Hematopoietic multipotent progenitor cell treated with erythropoietin and hydrocortisone succinate and interleukin-3 and kit ligand, for 4 days (in vitro differentiated cells): ENCODE measurements around the gene RC3H1.
"Not testable (repeated sequence)": the region's sequence is repeated elsewhere in the genome, so short reads cannot be mapped to it uniquely, and the experiment has no call there.

Source experiments
- DNase-seq: peaks from one replicate; pipeline ENCODE4 v3.0.0-alpha.2; 2015

Gene RC3H1

DNA sequence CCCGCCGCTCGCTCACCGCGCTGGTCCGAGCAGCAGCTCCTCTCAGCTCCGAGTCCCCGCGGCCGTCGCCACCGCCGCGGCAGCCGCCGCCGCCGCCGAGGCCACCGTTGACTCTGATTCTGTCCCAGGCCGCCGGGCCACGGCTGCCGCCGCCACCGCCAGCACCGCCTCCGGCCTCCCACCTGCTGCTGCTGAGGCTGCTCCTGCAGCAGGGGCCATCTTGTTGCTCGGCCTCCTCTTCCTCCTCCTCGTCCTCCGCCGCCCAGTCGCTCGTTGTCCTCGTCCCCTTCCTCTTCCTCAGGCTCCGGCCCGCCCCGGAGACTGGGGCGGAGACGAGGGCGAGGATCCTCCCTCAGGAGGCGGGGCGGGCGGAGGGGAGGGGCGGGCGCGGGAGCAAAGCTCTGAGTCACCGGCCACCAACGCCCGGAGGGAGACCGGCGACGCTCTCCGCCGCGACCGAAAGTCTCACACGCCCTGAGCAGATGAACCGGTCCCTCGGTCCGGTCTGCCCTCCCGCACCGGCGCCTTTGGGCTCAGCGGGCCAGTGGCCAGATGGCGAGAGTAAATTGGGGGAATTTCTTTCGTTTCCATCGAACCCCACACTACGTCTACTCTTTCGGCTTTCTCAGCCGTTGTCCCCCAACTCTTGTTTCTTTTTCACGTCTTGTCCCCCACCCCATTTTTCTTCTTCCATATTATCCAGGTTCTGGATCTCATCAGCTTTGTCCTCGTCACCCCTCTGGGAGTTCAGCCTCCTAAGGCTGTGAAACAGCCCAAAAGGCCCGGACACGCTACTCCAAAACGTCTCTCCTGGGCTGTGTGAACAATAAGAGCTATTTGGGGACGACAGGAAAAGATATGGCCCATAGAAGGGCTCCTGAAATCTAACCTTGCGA lies at the start of gene RC3H1:
TSS of gene RC3H1 (minus strand) at position 278 of the 896 bp plus-strand sequence. CDS start 29,372 bp downstream, outside the sequence.
- DNase-seq, result peak; percentile 97

DNA sequence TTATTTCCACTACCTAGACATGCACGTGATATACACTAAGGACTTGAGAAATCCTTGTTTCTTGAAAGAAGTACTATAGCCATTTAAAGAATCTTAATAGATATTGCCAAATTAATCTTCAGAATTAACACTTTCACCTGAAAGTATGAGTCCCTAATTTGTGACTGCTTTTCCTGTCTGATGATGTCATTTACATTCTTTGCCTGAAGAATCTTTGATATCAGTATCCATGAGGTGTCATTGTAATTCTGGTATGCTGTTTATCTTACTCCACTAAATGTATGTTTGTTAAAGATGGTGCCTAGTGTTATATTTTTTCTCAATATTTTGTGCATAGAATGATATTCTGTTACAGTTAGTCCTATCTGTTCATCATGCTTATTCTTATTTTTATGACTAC lies 48.5 kb upstream of the RC3H1 start:
- no peak for DNase-seq

DNA sequence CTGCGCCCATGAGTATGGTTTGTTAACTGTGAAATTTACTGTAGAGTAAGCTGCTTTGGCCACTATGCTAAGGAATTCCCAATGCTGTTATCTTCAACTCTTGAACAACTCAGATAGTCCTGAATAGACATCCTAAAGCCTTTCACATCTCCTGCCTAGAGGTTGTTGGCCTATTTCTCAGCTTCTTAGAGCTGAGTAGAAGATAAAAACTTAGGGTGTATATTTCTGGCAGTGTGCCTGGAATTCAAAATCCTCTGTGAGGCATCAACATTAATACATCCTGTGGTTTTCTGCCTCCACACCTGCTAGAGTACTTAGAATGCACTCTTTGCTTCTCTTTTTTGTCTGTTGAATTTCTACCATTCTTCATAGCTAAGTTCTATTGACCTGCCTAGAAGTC lies 45.8 kb upstream of the RC3H1 start:
- DNase-seq, result peak; percentile 72

DNA sequence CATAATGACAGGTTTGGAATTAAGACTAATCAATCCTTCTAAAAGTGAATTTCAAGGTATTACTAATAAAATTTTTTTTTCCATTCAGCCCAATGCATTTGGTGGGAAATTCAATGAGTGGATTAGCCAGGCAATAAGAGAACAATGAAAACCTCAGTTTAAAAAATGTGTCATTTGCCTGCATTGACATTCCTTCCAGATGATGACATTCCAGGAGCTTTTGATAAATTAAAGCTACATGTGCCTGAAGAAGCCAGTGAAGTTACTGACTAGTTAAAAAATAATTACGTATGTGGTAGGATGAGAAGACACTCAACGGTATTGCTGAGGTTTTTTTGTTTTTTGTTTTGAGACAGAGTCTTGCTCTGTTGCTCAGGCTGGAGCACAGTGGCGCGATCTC lies 37.9 kb upstream of the RC3H1 start:
- no peak for DNase-seq

DNA sequence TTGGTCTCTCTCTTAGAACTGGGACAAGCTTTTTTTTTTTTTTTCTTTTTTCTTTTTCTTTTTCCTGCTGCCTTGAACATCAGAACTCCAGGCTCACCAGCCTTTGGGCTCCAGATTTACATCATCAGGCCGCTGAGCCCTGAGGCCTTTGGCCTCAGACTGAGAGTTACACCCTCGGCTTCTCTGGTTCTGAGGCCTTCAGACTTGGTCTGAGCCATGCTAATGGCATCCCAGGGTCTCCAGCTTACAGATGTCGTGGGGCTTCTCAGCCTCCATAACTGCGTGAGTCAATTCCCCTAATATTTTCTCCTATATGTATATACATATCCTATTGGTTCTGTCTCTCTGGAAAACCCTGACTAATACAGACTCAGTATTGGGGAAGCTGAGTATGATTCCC lies 36.5 kb upstream of the RC3H1 start:
- no peak for DNase-seq

DNA sequence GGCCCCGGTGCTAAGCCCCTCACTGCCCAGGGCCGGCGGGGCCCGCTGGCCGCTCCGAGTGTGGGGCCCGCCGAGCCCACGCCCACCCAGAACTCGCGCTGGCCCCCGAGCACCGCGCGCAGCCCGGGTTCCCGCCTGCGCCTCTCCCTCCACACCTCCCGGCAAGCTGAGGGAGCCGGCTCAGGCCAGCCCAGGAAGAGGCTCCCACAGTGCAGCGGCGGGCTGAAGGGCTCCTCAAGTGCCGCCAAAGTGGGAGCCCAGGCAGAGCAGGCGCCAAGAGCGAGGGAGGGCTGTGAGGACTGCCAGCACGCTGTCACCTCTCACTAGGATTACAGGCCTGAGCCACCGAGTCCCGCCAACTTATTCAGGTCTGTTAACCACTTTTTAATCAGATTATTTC lies 34.5 kb upstream of the RC3H1 start:
- not testable (repeated sequence) for DNase-seq

DNA sequence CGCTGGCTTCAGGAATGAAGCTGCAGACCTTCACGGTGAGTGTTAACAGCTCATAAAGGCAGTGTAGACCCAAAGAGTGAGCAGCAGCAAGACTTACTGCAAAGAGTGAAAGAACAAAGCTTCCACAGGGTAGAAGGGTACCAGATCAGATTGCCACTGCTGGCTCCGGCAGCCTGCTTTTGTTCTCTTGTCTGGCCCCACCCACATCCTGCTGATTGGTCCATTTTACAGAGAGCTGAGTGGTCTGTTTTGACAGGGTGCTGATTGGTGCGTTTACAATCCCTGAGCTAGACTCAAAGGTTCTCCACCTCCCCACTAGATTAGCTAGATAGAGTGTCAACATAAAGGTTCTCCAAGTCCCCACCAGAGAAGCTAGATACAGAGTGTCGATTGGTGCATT lies 33.6 kb upstream of the RC3H1 start:
- not testable (repeated sequence) for DNase-seq

DNA sequence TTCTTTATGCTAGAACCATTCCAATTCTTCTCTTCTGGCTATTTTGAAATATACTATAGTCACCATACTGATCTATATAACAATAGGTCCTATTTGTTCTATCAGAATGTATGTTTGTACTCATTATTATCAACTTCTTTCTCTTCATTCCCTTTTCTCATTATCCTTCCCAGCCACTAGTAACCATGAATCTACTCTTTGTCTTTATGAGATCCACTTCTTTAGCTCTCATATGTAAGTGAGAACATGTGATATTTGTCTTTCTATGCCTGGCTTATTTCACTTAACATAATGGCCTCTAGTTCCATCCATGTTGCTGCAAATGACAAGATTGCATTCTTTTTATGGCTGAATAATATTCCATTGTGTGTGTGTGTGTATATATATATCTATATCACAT lies 31.7 kb upstream of the RC3H1 start:
- DNase-seq, result no peak

DNA sequence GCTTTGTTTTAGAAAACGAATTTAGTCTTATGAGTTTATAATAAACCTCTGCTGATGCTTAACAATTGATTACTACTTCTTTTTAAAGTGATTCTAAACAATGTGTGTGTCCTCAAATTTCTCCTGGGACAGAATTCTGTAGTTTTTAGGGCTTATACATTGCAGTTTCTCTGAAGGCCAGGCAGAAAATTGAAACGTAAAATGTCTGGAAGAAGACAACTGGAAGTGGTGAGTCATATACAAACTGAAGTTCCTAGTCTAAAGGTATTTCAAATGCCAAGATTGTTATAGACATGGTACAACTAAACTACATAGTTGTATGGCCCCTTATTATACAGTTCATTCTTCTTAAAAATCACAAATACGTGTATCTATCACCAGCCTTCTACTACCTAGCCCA lies 30.5 kb upstream of the RC3H1 start:
- DNase-seq, result no peak

GRCh38 chr1:174051956-174052355 lies 29.8 kb upstream of the RC3H1 start:
- DNase-seq, result no peak

GRCh38 chr1:174049514-174049913 lies 27.4 kb upstream of the RC3H1 start:
- DNase-seq, result no peak

- DNase-seq, result no peak
Measured at GRCh38 chr1:174044418-174045222, 22.5 kb upstream of the RC3H1 start.

- not testable (repeated sequence) for DNase-seq
Measured at GRCh38 chr1:174042509-174042908, 20.4 kb upstream of the RC3H1 start.

DNA sequence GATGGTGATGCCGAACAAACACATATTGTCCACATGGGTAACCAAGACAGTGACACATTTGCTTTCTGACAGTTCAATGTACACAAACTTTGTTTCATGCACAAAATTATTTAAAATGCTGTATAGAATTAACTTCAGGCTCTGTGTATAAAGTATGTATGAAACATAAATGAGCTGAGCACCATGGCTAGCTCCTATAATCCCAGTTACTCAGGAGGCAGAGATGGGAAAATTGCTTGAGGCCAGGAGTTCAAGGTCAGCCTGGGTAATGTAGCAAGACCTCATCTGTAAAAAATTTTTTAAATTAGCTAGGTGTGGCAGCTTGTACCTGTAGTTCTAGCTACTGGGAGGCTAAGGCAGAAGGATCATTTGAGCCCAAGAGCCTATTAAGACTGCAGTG lies 19.2 kb upstream of the RC3H1 start:
- DNase-seq, result no peak

DNA sequence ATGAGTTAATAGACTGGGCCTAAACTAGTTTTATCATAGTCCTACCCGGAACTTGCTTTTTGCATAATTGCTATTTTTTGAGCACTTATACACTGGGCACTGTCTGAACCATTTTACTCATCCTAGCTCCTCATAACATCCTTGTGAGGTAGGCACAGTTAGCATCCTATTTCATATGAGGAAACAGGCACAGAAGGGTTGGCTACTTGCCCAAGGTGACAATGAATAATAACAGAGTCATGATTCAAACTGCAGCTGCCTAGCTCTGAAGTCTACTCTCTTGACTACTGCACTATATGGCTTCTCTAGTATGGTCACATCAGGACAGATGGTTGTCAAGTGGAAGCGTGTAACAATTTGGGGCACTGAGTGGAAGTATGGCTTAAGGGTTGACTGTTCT lies 18.2 kb upstream of the RC3H1 start:
- DNase-seq, result peak; percentile 20

DNA sequence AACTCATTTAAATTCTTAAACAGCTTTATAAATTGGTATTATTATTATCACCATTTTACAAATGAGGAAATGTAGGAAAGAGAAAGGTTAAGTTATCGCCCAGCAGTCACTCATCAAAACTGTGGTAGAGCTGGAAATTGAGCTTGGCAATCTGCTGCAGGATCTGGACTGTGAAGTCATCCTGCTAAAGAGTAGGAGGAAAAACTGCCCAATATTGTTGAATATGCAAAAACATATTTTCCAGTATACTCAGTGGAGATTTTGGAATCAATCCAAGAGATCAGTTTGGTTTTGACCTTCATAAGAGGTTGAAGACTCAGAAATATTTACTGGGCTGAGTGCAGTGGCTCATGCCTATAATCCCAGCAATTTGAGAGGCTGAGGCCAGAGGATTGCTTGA lies 16.9 kb upstream of the RC3H1 start:
- no peak for DNase-seq

- no peak for DNase-seq
Measured at GRCh38 chr1:174036798-174037197, 14.6 kb upstream of the RC3H1 start.

GRCh38 chr1:174036204-174036603 lies 14.0 kb upstream of the RC3H1 start:
- no peak for DNase-seq

DNA sequence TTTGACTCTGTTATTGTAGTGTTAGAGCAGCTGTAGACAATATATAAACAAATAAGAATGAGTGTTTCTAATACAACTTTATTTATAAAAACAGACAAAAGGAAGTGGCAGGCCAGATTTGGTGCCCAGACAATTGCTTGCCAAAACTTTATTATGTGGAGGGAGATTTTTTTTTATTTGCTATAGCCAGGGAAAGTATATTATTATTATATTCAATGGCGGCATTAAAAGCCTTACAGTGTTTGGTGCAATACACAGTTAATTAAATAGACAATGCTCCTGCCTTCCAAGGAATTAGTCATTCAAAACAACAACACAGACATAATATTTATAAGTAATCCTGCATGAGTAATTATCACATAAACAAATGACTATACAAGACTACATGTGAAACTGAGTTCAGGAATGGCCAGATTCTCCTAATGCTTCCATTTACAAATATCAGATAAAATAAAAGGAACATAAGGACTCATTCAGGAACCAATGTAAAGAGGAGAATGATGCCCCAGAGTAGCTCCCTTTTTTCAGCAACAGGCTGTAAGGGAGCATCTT lies 10.6 kb upstream of the RC3H1 start:
- no peak for DNase-seq

GRCh38 chr1:174031099-174031498 lies 8.9 kb upstream of the RC3H1 start:
- no peak for DNase-seq

DNA sequence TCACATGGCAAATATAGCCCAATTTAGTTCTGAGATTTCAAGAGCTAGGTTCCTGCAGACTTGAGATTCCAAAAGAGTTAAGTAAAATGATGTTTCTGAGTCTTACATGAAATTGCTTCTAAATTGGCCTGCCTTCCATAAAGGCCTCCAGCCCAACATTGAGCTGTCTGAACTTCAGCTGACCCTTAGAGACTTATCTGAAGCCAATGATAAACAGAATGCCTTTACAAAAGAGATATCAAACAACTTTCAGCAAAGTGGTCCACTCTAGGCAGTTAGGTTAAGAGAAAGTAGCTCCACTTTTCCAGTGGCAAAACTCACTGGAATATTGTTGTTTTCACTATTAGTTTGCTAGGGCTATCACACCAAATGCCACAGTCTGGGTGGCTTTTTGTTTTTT lies 6.3 kb upstream of the RC3H1 start:
- DNase-seq, result no peak

- peak; percentile 65 for DNase-seq
Measured at GRCh38 chr1:174023440-174023839, 1.3 kb upstream of the RC3H1 start.

DNA sequence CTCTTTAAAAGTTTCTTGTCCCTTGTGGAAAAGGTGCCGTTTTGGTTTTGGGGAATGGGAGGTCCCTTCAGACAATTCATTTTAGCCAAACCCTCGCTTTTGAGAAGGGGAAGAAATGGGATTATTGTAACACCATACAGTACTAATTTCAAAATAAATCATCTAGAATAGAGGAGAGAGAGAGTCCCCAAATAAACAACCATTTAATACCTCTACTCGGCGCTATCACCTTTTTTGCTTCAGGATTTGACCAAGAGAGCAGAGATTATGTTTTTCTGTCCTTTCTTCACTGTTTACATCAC lies 770 bp upstream of the RC3H1 start:
- no peak for DNase-seq

GRCh38 chr1:174021591-174022079 lies 522 bp downstream of the RC3H1 start:
- peak; percentile 76 for DNase-seq
